LNCaP clone FGC (cell line): ENCODE measurements around the gene OR4K2.

Experiments used
- DNase-seq: peaks from one replicate; pipeline ENCODE4 v3.0.0-alpha.2; 2011; ENCODE audit warnings: low read depth
- H3K4me3 ChIP-seq: 2 replicates; pipeline ENCODE4 v1.5.1; 2011; ENCODE audit warnings: mild to moderate bottlenecking, low read depth, low read length, control low read depth
- CTCF ChIP-seq: IDR thresholded peaks from 2 replicates; pipeline ENCODE4 v1.5.1; 2012; ENCODE audit warnings: mild to moderate bottlenecking; ENCODE audit not compliant: control insufficient read depth, insufficient read depth; ENCODE audit errors: extremely low read depth

The OR4K2 gene

GRCh38 chr14:19873178-19873577 lies 1.8 kb upstream of the OR4K2 start:
- no peak for DNase-seq
- TF ChIP-seq CTCF = peak; percentile 24; the same call in 1 of the 2 replicates
- no peak overlapping the region for H3K4me3 ChIP-seq

GRCh38 chr14:19878029-19878642 lies 3.2 kb downstream of the OR4K2 start:
- no peak for DNase-seq
- no peak overlapping the region for H3K4me3 ChIP-seq
- TF ChIP-seq CTCF = peak; percentile 80

- DNase-seq = no peak
- no peak for TF ChIP-seq CTCF
- H3K4me3 ChIP-seq = no peak overlapping the region
Observed at GRCh38 chr14:19895282-19895681, 20.3 kb downstream of the OR4K2 start.

- TF ChIP-seq CTCF = no peak
- no peak overlapping the region for H3K4me3 ChIP-seq
- DNase-seq = no peak
Observed at GRCh38 chr14:19900999-19901398, 26.1 kb downstream of the OR4K2 start.

GRCh38 chr14:19902409-19902808 lies 27.5 kb downstream of the OR4K2 start:
- no peak for TF ChIP-seq CTCF
- no peak for DNase-seq
- no peak overlapping the region for H3K4me3 ChIP-seq

- DNase-seq = no peak
- no peak overlapping the region for H3K4me3 ChIP-seq
- no peak for TF ChIP-seq CTCF
Observed at GRCh38 chr14:19906665-19907064, 31.7 kb downstream of the OR4K2 start.

GRCh38 chr14:19911114-19911513 lies 36.2 kb downstream of the OR4K2 start:
- no peak for TF ChIP-seq CTCF
- DNase-seq = no peak
- no peak overlapping the region for H3K4me3 ChIP-seq
